Hepatocyte (in vitro differentiated cells): Measurements from ENCODE around the gene VEGFB. TPM values are rescaled to one million over a fixed set of nuclear protein-coding genes. Genes with fewer than 3 reads are reported as not detected.

Source experiments
- DNase-seq: peaks from one replicate; pipeline ENCODE4 v3.0.0-alpha.2; 2016; ENCODE audit warnings: low spot score
- H2AFZ ChIP-seq: fragments of 200-600 bp; sonication (generic); 2 replicates; pipeline ENCODE4 v1.6.0; 2016; ENCODE audit warnings: antibody characterized with exemption, mild to moderate bottlenecking
- H3K27ac ChIP-seq: fragments of 200-600 bp; sonication (generic); 2 replicates; pipeline ENCODE4 v1.5.1; 2016; ENCODE audit warnings: mild to moderate bottlenecking
- H3K27me3 ChIP-seq: fragments of 200-600 bp; sonication (generic); 2 replicates; pipeline ENCODE4 v1.6.1; 2016
- H3K36me3 ChIP-seq: fragments of 200-600 bp; sonication (generic); replicated peaks from 2 replicates; pipeline ENCODE4 v1.5.1; 2016; ENCODE audit warnings: low read depth; ENCODE audit not compliant: insufficient read depth
- H3K4me1 ChIP-seq: fragments of 200-600 bp; sonication (generic); 2 replicates; pipeline ENCODE4 v1.5.1; 2016; ENCODE audit warnings: mild to moderate bottlenecking, moderate library complexity; ENCODE audit not compliant: insufficient read depth
- H3K4me2 ChIP-seq: fragments of 200-600 bp; sonication (generic); 2 replicates; pipeline ENCODE4 v1.6.0; 2016
- H3K4me3 ChIP-seq: fragments of 200-600 bp; sonication (generic); 2 replicates; pipeline ENCODE4 v1.5.1; 2016; ENCODE audit warnings: mild to moderate bottlenecking
- H3K79me2 ChIP-seq: fragments of 200-600 bp; sonication (generic); 2 replicates; pipeline ENCODE4 v1.6.0; 2017; ENCODE audit warnings: mild to moderate bottlenecking
- H3K9me2 ChIP-seq: fragments of 200-600 bp; sonication (generic); replicated peaks from 2 replicates; pipeline ENCODE4 v1.6.0; 2017; ENCODE audit warnings: mild to moderate bottlenecking; ENCODE audit not compliant: insufficient read depth
- H3K9me3 ChIP-seq: fragments of 200-600 bp; sonication (generic); 2 replicates; pipeline ENCODE4 v1.5.1; 2016; ENCODE audit warnings: low read depth, mild to moderate bottlenecking
- H4K20me1 ChIP-seq: fragments of 200-600 bp; sonication (generic); 2 replicates; pipeline ENCODE4 v1.6.0; 2016; ENCODE audit warnings: mild to moderate bottlenecking; ENCODE audit not compliant: insufficient read depth, poor library complexity, severe bottlenecking
- CTCF ChIP-seq: fragments of 200-600 bp; sonication (generic); IDR thresholded peaks from 2 replicates; pipeline ENCODE4 v1.5.1; 2016; ENCODE audit warnings: antibody characterized with exemption, mild to moderate bottlenecking; ENCODE audit not compliant: poor library complexity
- EZH2 ChIP-seq: fragments of 200-600 bp; sonication (generic); IDR thresholded peaks from 2 replicates; pipeline ENCODE4 v1.6.1; 2016; ENCODE audit warnings: antibody characterized with exemption, mild to moderate bottlenecking, borderline replicate concordance
- EZH2phosphoT487 ChIP-seq: fragments of 200-600 bp; sonication (generic); IDR thresholded peaks from one replicate; pipeline ENCODE4 v1.6.1; 2018; ENCODE audit warnings: antibody characterized with exemption, mild to moderate bottlenecking, low read depth, moderate library complexity; ENCODE audit not compliant: unreplicated experiment, severe bottlenecking
- WGBS: methylation state at CpG from one replicate; pipeline ENCODE4 v1.1.6; 2016; ENCODE audit warnings: low lambda C conversion rate; ENCODE audit errors: missing lambda C conversion rate; 5-methylcytosine and 5-hydroxymethylcytosine counted together
- polyA plus RNA-seq: library from polyadenylated mRNA; unstranded; fragments of >200 nt; fragmentation: Nextera tagmentation; extraction: Ambion mirVana; gene quantifications from 2 replicates; pipeline ENCODE4 v1.2.1, GENCODE V29; 2016
- total RNA-seq: library from RNA; depleted of rRNA; stranded (reverse); fragments of >200 nt; gene quantifications from 2 replicates; pipeline ENCODE4 v1.2.3, GENCODE V29; 2014

VEGFB gene
- total and polyA plus RNA-seq, 2 experiments from 2014 or later = 29.1 to 116 TPM

GRCh38 chr11:64284048-64284961 is 49.9 kb downstream of the VEGFB start, which contains the start of gene BAD:
Gene BAD, minus strand, starts transcription at chr11:64284665. Its CDS starts 297 bp downstream, at chr11:64284368.
- Histone ChIP-seq H2AFZ (peak within 1 kb of the TSS; percentile 87), H3K27ac (peak within 1 kb of the TSS; percentile 97), H3K36me3 (no peaks in the 10 kb centered on the region), H3K4me1 (peaks cover 12% of the 10 kb centered on the region), H3K4me2 (peak within 1 kb of the TSS; percentile 94), H3K27me3 (no peaks in the 10 kb centered on the region), H4K20me1 (no peaks in the 10 kb centered on the region), H3K9me2 (no peaks in the 10 kb centered on the region), H3K4me3 (peak within 1 kb of the TSS; percentile 84), H3K79me2 (peaks cover 16% of the 10 kb centered on the region), H3K9me3 (no peaks in the 10 kb centered on the region)
- TF ChIP-seq EZH2phosphoT487 (no peak), EZH2 (no peak), CTCF (no peak)
- WGBS = 6% methylated on average over 33 of the region's 44 CpGs
- peak; percentile 97 for DNase-seq

- peak within 1 kb of the TSS; percentile 94 for H3K4me2 ChIP-seq
- H4K20me1 ChIP-seq = no peaks in the 10 kb centered on the region
- no peaks in the 10 kb centered on the region for H3K9me3 ChIP-seq
- no peaks in the 10 kb centered on the region for H3K9me2 ChIP-seq
- 2% methylated on average over 49 of the region's 102 CpGs for WGBS
- peak within 1 kb of the TSS; percentile 97 for H3K27ac ChIP-seq
- H2AFZ ChIP-seq = peak within 1 kb of the TSS; percentile 87
- H3K36me3 ChIP-seq = no peaks in the 10 kb centered on the region
- TF ChIP-seq CTCF = no peak
- no peak for TF ChIP-seq EZH2
- TF ChIP-seq EZH2phosphoT487 = no peak
- H3K4me3 ChIP-seq = peak within 1 kb of the TSS; percentile 84
- peaks cover 12% of the 10 kb centered on the region for H3K4me1 ChIP-seq
- H3K79me2 ChIP-seq = peaks cover 16% of the 10 kb centered on the region
- peak; percentile 93 for DNase-seq
- H3K27me3 ChIP-seq = peaks cover 7% of the 10 kb centered on the region
Measured at GRCh38 chr11:64284962-64285884, 50.8 kb downstream of the VEGFB start, which contains the start of gene GPR137. Gene GPR137, plus strand, starts transcription at chr11:64285848. Its CDS starts 677 bp downstream, at chr11:64286525.

- Histone ChIP-seq H3K9me3 (no peaks in the 10 kb centered on the region), H2AFZ (peak overlapping the region; percentile 53), H3K27me3 (peaks cover 16% of the 10 kb centered on the region), H3K79me2 (peaks cover 13% of the 10 kb centered on the region), H3K4me1 (peaks cover 12% of the 10 kb centered on the region), H3K36me3 (no peaks in the 10 kb centered on the region), H3K27ac (peak overlapping the region; percentile 24), H3K9me2 (no peaks in the 10 kb centered on the region), H3K4me3 (peak overlapping the region; percentile 63), H4K20me1 (no peaks in the 10 kb centered on the region), H3K4me2 (peak overlapping the region; percentile 94)
- WGBS = 60% methylated on average over 21 of the region's 40 CpGs
- no peak for DNase-seq
- no peak for TF ChIP-seq EZH2phosphoT487
- TF ChIP-seq CTCF = no peak
- no peak for TF ChIP-seq EZH2
Measured at GRCh38 chr11:64285885-64286800, 51.8 kb downstream of the VEGFB start.
